Erythroblast (primary cell): ENCODE data around the gene RIMBP2.

ENCODE experiments used
- DNase-seq, 2 experiments: peaks; one replicate each; lab custom pipeline; 2025; lab: John Stamatoyannopoulos, UW
- GATA1 ChIP-seq: IDR thresholded peaks from 2 replicates; pipeline ENCODE4 v1.6.1; 2011; ENCODE audit warnings: low read depth, mild to moderate bottlenecking, control low read depth, low read length, moderate library complexity
- POLR2A ChIP-seq: IDR thresholded peaks from 2 replicates; pipeline ENCODE4 v1.6.1; 2011; ENCODE audit warnings: mild to moderate bottlenecking, low read length

Gene RIMBP2

DNA sequence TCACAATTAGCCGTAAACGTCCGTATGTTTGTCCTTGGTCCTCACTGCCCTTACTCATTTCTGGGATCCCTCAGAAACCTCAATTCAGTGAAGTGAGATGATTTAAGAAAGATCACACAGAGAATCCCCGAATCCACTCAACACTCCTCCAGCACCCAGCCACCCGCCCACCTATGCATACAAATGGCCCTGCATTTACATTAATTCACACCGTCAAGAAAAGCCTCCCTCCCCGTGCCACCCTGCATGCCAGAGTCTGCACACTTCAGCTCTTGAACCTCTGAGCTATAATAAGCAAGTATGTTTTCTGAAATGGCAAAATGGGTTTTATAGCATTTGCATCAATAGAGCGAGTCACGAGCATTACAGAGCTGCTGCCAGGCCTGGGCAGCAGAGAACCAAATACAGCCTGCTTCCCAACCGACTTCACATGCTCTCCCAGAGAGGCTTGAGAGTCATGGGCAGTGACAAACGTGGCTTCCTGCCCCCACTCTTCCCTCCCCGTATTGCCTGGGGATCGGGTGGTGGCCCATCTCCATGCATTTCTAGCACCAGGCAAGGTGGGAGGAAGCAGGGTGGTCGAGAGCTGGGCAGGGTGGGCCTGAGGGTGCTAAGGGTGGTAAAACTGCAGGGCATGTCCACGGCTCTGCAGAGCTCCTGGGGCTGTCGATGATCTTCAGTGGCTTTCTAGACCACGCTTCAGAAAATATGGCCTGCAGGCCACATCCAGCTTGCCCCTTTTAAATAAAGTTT, 177.6 kb downstream of the RIMBP2 start:
- DNase-seq: no peak

DNA sequence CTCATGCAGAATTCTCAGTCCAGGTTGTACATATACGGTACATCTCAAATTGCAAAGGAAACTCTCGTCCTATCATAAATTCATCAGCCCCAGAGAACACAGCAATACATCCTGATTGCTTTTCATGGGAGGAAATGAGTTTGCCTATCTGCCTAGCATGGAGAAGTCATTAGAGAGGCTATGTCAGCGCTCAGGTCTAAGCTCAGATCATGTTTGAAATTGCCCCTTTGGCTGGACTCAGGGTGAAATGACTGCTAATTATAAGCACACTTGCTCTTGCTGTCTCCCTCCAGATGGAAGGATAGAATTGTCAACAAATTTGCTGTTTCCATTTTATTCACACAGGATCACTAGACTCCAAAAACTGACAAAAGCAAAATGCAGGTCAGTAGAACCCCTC, 178.4 kb downstream of the RIMBP2 start:
- TF ChIP-seq GATA1 (no peak), POLR2A (no peak)
- DNase-seq: no peak

More for the DNA sequence above, 177.6 kb downstream of the RIMBP2 start:
- TF ChIP-seq GATA1 (no peak), POLR2A (no peak)

DNA sequence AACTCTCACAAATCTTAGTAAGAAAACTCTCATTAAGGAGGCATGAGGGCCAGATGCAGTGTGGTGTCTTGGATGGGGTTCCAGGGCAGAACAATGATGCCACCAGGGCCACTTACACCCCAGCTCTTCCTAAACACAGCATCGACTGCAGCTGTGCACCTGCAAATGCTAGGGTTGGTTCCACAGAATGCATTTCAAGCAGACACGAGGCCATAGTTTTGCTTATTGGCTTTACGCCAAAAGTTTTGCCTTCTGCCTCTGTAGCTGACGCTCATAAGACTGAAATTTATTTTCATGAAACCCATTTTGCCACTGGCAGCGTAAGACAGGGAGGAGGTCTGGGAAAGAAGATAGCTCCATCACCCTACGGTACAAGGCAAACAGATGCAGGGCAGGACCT, 179.0 kb downstream of the RIMBP2 start:
- TF ChIP-seq POLR2A: no peak
- no peak for TF ChIP-seq GATA1
- DNase-seq: peak in 1 of 2 experiments; percentile 3

DNA sequence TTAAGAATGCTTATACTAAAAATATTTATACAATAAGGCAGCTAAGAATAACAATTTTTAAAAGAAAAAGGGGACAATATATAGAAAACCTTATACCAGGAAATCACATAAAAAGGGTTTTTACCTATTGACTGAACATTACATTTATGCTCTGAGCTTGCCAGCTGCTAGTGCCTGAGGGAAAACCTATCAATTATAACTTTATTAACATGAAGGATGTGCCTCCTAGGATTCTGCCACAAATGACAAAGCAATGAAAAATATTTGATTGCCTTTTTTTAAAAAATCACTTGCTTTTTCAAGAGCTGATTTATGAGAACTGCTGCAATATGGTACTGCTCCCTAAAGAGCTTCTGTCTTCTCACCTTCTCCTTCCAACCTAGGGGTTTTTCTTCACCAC, 185.7 kb downstream of the RIMBP2 start:
- TF ChIP-seq POLR2A: no peak
- no peak for TF ChIP-seq GATA1
- DNase-seq: no peak

DNA sequence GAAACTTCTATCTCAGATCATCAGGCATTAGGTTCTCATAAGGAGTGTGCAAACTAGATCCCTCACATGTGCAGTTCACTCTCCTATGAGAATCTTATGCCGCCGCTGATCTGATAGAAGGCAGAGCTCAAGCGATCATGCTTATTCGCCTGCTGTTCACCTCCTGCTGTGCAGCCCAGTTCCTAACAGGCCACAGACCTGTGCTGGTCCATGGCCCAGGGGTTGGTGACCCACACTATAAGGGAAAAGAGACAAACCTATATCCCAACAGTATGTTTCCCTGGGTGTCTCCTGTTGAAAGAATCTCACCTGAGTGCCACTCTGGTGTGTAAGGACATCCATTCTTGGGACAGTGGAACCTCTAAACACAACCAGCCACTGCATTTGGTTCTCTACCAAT, 186.3 kb downstream of the RIMBP2 start:
- TF ChIP-seq POLR2A: no peak

DNA sequence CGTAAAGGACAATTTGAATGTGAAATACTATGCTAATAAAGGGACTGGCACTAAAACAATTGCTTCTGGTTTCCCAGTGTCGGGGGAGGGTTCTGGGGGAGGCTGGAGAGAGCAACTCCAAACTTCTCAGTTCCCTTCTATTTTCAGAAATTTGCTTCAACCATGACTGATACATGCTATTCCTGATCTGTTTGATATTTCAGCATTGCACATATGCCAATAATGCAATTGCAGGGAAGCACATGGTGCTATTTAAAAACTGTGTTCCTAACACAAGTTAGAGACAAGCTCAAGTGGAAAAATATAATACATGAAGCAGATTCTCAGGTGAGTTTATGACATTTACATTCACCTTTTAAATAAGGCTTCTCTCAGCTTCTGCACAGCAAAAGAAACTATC, 188.9 kb downstream of the RIMBP2 start:
- TF ChIP-seq POLR2A: no peak
- no peak for DNase-seq

More for the DNA sequence above, 186.3 kb downstream of the RIMBP2 start:
- no peak for DNase-seq

DNA sequence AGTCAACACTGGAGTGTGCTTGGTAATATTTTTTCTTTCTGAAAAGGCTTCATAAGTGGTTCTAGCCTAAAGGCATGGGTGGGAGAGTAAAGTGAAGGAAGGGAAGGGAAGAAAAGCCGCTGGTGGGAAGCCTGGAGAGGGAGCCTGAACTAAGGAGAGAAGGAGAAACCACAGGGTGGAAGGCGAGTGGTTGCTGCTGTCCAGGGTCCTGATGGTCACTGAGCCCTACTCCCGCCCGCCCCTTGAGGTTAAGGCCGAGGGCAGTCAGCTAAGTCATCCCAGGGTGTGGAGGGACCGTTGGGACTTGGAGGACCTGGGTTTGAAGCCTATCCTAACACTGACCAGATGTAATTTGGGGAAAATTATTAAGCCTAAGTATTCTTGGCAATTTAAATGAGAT, 189.3 kb downstream of the RIMBP2 start:
- peak; percentile 2 to 19 for DNase-seq
- no peak for TF ChIP-seq GATA1
- no peak for TF ChIP-seq POLR2A

DNA sequence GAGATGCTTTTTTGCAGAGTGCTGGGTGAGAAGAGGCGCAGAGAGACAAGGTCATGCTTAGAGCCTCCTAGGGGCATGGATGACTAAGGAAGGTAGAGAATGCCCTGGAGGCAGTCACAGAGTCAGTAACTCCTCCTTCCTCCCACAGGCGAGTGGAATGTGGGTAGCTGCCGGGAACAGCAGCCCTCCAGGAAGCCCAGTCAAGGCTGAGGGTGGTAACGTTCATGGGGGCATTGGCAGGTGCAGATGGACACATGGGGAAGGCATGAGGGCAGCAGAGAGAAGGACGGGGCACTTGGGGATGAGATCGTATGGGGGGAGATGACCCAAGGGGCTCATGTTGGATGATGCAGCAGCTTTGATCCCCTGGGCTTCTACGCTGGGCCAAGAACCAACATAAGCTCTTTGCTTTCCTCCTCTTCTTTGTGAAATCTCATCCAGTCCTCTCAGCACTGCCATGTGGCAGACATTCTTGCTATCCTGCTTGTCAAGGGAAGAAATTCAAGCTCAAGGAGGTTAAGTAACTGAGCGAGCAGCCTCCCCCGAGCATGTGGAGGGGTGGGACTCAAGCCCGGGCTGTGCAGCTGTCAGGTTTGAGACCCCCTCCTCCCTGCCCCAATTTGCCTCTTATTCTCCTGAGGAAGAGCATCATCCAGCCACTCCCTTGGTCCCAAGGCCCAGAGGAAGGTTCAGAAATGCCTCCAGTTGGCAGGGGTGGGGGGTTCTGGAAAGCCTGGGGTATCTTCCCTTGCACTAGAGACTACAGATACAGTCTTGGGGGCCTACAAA, 190.5 kb downstream of the RIMBP2 start:
- TF ChIP-seq GATA1 (no peak), POLR2A (no peak)
- no peak for DNase-seq

DNA sequence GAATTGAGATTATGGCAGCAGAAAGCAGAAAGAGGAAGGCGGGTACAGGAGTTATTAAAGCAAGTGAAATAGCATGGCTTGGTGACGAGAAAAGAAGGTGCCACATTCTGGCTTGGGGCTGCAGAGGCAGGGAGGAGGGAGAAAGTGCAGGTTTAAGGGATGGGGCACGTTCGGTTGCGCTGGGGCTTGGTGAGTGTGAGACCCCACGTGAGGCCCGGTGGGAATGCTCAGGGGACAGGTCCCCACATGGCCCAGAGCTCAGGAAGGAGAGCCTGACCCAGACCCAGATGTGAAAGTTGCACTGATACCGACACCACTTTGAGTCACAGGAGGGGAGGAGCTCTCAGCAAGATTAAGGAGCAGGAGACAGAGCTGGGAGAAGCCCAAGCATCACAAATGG, 191.3 kb downstream of the RIMBP2 start:
- no peak for DNase-seq
- TF ChIP-seq GATA1 (no peak), POLR2A (no peak)

DNA sequence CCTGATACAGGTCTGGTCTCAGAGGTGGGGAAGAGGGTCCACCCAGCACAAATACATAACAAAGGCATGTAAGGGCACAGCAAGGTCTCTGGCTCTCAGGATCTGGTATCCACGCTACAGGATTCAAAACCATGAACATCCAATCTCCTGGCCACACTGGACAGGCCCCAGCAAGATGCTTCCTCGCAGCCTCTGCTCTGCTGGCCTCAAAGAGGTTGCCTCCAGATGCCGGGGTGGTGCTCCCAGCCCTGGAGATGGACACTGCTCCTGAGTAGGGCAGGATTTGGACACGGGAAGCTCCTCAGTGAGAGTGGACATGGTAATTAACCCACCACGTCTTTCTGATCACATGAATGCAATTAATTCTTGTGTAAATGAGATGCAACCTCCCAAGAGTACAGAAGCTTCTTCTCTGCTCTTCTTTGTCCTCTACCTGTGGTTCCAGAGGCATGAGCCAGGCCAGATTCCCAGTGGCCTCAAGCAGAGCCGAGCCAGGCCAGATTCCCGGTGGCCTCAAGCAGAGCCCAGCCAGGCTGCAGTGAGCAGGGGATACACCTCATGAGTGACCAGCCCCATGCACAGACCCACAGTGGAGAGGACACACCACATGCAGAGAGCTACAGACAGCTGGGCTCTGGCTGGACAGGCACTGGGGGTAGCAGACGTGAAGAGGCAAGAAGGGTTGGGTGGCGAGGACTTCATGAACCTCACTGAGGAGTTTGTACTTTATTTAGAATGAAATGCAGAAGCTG, 192.1 kb downstream of the RIMBP2 start:
- TF ChIP-seq POLR2A (no peak), GATA1 (no peak)
- DNase-seq: no peak

DNA sequence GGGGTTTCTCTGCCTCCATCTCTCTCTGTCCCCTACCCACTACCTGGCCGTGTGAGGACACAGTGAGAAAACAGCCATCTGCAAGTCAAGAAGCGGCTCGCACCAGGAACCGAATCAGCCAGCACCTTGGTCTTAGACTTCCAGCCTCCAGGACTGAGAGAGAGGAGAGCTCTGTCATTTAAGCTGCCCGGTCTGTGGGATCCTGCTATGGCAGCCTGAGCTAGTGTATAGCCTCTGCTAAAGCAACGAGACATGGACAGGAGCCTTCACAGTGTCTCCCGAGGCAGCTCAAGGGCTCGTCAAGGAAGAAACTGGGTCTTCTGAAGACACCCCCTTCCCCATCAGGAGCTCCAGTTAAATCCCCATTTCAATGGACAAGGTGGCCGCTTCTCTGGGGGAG, 192.9 kb downstream of the RIMBP2 start:
- TF ChIP-seq GATA1: no peak
- no peak for TF ChIP-seq POLR2A
- DNase-seq: no peak

DNA sequence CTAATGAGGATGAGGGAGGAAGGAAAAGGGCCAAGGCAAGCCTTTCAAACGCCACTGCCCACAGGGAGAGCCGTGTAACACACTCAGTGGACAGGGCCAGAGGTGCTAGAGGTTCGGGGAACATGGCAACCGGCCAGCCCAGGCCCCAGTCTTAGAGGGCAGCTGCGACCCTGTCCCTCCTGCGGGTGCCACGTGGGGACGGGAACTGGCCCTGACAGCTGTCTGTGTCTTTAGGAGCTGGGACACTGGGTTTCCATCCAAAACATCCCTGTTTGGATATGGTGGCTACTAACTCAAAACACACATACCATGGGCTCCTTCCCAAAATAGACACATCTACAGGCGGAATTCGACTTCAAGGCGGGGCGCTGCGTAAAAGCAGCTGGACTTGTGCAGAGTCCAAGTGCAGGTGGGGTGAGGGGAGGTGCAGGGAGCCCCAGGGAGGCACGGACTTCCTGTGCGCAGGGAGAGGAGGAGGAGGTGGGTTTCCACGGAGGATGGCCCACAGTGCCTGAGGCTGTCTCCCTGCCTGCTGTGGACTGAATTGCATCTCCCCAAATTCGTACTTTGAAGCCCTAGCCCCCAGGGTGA, 193.8 kb downstream of the RIMBP2 start:
- TF ChIP-seq POLR2A: no peak
- TF ChIP-seq GATA1: no peak
- no peak for DNase-seq

DNA sequence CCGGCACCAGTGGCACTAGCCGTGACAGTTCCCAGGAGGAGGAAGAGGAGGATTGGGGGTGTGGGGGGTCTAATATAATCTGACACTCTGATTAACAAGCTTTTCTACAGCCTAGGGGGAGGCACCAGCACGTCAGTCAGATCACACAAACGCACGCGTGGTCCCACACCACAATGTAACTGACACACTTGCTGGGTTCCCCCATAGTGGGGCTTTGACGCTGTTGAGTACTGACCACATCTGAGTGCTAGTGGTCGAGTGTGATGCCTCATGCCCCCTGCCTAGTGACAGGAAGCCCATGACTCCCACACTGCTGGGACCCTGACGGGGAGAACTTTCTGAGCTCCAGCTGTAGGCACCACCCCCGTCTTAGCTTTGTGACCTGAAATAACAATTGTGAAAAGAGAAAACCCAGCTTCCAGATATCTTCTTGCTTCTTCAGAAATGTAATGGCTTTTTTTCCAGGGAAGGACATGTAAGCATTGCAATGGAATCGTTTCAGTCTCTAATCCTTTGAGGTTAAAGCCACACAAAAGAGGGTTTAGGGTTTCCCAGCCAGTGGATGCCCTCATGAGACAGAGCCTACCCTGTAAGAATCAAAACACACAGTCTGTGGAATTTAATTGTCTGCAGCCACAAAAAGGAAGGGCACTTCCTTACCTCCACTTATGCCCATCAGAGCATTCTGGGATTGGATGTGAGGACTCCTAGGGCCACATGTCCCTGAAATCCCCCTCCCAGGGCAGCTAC, 194.5 kb downstream of the RIMBP2 start:
- TF ChIP-seq GATA1 (no peak), POLR2A (no peak)
- DNase-seq: no peak
